HG03045 (cell line): ENCODE measurements around the gene DDRGK1.
"Not testable (repeated sequence)": the region's sequence is repeated elsewhere in the genome, so short reads cannot be mapped to it uniquely, and the experiment has no call there.

Experiments used
- ATAC-seq: cut with Tn5 transposase; IDR thresholded peaks from one replicate; pipeline ENCODE4 v1.9.1; 2021; ENCODE audit warnings: mild to moderate bottlenecking, moderate library complexity; ENCODE audit not compliant: unreplicated experiment

DDRGK1 gene

GRCh38 chr20:3188823-3189413, 15.6 kb downstream of the DDRGK1 start:
- no peak for ATAC-seq

GRCh38 chr20:3187861-3188260, 16.6 kb downstream of the DDRGK1 start:
- ATAC-seq, result not testable (repeated sequence)

- no peak for ATAC-seq
Measured at GRCh38 chr20:3183896-3184612, 20.4 kb downstream of the DDRGK1 start.

DNA sequence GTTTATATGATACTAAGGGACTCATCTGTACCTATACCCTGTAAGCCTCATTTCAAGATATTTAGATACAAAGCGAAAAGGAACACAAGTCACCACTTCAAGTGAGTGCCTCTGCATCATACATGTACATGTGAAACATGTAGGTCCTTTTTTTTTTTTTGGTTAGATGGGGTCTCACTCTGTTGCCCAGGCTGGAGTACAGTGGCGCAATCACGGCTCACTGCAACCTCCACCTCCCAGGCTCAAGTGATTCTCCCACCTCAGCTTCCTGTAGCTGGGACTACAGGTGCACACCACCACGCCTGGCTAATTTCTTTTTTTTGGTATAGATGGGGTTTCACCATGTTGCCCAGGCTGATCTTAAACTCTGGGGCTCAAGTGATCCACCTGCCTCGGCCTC, 22.1 kb downstream of the DDRGK1 start:
- not testable (repeated sequence) for ATAC-seq

GRCh38 chr20:3181270-3181669, 23.2 kb downstream of the DDRGK1 start:
- no peak for ATAC-seq

GRCh38 chr20:3180319-3180718, 24.2 kb downstream of the DDRGK1 start:
- no peak for ATAC-seq

GRCh38 chr20:3177746-3178485, 26.6 kb downstream of the DDRGK1 start:
- ATAC-seq, result no peak

- no peak for ATAC-seq
Measured at GRCh38 chr20:3175270-3175669, 29.2 kb downstream of the DDRGK1 start.

- ATAC-seq, result no peak
Measured at GRCh38 chr20:3174442-3175261, 29.8 kb downstream of the DDRGK1 start.

GRCh38 chr20:3173610-3174441, 30.7 kb downstream of the DDRGK1 start:
- ATAC-seq, result peak; percentile 93

GRCh38 chr20:3172933-3173609, 31.4 kb downstream of the DDRGK1 start, which contains the start of gene LZTS3:
TSS of gene LZTS3 (minus strand) at chr20:3173549. CDS start at chr20:3167163, 6,386 bp downstream.
- peak; percentile 40 for ATAC-seq

DNA sequence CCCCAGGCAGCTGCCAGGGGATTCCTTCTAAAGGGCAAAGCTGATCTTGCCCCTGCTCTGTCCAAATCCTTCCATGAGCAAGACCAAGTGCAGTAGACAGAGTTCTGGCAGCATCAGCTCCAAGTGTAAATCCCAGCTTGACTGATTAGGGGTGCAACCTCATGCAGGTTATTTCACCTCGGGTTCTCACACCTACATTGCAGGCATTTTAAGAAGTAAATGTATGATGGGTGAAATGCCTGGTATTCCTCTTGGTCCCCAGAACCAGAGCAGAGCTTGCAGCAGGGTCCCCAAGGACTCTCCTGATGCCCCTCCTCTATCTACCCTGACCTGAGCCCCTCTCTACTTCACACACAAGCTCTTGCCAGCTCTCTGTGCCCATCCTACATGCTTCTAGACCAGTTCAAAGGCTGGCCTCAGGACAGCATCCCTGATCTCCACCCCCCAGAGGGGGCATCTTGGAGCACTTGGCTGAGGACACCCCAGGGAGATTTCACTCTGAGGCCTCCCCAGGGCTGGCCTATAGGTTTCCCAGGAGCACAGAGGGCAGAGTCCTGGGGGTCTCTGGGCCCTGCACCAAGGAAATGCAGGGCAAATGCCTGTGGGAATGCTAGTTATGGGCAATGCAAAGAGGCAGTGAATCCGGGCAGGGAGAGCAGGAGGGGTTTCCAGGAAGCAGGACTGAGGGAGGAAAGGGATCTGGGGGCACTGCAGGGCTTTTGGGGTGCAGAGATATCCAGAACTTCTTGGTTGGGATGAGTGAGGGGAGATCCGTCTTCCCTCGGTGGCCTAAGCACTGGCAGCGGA, 32.2 kb downstream of the DDRGK1 start:
- ATAC-seq, result no peak

- ATAC-seq, result no peak
Measured at GRCh38 chr20:3171391-3172125, 32.9 kb downstream of the DDRGK1 start.

DNA sequence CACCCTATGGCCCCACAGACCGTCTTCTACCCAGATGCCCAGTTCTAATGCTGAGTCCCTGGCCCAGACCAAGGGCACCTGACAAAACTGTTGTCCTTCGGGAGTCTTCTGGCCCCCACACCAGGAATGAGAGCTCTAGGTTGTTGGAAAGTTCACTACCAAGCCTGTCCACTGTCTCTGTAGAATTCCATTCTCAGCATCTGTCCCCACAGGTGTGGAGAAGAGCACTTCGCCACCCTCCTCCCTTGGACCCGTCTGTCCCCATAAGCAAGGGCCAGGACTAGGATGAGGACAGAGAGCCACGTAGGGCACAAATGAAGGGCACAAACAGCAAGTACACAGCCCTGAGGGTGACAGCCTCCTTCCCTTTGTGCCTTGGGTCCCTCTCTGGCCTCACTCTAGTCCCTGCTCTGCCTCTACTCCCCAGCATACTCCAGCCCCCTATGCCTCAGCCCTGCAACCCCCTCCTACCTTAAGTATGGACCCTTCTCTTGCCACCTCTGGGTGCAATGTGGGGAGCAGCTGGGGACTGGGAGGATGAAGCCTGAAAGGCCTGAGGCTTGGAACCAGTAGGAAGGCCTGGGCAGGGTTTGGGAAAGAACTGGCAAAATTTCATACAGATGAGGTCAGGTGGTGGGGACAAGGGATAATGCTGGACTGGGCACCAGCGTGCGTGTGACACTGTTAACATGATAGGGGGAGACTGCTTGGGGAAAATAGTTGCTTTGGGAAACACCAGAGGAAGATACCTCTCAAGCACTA, 35.5 kb downstream of the DDRGK1 start:
- no peak for ATAC-seq

DNA sequence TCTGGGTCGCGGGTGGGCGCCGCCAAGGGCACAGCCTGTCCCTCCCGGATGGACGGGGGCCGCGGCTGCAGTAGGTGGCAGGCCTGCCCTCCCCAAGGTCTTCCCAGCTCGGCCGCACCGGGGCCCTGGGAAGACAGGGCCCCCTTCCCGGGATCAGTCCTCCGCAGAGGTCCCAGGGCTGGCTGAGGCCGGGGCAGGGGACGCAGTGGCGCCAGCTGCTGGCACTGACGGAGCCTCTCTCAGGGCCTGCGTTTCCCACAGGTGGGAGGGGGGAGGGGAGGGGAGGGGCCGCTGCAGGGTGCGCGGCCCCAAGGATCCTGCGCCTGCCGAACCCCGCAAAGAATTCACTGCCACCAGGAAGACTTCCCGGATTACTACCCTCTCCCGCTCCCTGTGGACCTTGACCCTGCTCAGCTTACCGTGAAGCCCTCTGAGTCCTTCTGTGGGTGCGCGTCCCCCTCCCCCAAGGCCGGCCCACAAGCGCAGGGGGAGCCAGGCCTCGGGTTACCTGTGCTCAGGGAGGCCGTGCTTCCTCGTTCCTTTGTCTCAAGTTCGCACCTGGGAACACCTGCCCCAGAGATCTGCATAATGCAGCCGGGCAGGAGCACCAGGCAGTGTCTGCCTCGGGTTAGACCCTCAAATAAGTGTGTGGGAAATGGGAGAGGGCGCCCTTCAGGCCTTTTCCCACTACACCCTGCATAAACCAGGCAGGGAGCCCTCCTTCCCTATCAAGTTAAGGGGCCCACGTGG, 36.2 kb downstream of the DDRGK1 start:
- no peak for ATAC-seq

DNA sequence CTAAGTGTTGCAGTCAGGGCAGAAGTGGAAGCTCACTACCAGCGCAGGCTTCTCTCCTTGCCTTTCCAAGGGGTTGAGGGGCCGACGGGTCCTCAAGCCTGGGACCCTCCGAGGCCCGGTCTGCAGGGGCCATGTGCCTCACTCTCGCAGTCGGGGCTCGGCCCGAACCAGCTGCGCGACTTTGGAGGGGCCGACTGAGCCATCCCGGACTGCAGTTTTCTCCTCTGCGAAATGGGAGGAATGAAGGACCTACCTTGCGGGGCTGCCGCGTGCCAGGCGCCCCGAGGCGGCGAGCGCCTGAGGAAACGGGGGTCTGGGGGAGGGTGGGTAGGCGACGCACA, 36.8 kb downstream of the DDRGK1 start:
- ATAC-seq, result no peak

- ATAC-seq, result no peak
Measured at GRCh38 chr20:3166913-3167342, 37.6 kb downstream of the DDRGK1 start.
